ENCODE measurements around the gene AGPAT2. TPM values are rescaled to one million over a fixed set of nuclear protein-coding genes. Genes with fewer than 3 reads are reported as not detected.
A peak's percentile ranks its signal among the peaks of the same experiment; 100 is the strongest.

The AGPAT2 gene
- total RNA-seq, 1 donor from 2014 or later, result 32.8 TPM

DNA sequence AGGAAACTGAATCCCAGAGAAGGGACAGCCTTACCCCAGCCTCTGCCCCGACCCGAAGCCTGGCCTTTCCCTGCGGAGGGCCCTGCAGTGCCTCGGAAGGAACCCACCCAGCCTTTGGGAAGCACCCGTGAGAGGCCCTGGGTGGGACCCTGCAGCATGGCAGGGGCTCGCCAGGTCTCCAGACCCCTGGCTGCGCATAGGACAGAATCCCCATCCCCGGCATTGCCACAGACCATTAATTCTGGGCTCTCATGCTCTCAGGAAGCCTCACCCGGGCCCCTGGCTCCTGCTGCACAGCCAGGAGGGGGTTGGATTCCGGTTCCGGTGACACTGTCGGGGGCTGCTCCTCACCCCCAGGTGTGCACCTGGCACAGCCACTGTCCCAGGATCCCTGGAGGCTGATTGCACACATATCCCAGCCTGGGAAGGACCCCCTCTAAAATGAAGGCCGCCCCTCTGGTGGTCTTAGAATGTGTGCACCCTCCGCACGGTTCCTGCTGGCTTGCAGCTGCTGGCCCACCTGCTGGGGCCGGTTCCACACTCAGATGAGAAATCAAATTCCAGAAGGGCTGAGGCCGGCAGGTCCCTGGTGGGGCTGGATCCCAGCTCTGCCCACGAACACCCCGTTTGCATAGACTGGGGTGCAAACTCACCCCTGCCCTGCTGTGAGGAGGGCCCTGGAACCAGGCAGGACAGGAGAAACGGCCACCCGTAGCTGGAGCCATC lies 19.9 kb downstream of the AGPAT2 start:
- no peak overlapping the region for H3K27ac Mint-ChIP-seq
- no peak for DNase-seq (ENCODE audit: low spot score in 2 of 2, unreplicated experiment in 2 of 2)
- H3K4me1 Mint-ChIP-seq, result peaks cover 9% of the 10 kb centered on the region
- no peaks in the 10 kb centered on the region for H3K9me3 Mint-ChIP-seq
- no peaks in the 10 kb centered on the region for H3K36me3 Mint-ChIP-seq
- TF ChIP-seq CTCF (IDR thresholded peaks at IDR 0.05; ENCODE audit: unreplicated experiment), result no peak
- H3K4me3 Mint-ChIP-seq, result no peak overlapping the region
- H3K27me3 Mint-ChIP-seq (ENCODE audit: low read depth), result no peaks in the 10 kb centered on the region

DNA sequence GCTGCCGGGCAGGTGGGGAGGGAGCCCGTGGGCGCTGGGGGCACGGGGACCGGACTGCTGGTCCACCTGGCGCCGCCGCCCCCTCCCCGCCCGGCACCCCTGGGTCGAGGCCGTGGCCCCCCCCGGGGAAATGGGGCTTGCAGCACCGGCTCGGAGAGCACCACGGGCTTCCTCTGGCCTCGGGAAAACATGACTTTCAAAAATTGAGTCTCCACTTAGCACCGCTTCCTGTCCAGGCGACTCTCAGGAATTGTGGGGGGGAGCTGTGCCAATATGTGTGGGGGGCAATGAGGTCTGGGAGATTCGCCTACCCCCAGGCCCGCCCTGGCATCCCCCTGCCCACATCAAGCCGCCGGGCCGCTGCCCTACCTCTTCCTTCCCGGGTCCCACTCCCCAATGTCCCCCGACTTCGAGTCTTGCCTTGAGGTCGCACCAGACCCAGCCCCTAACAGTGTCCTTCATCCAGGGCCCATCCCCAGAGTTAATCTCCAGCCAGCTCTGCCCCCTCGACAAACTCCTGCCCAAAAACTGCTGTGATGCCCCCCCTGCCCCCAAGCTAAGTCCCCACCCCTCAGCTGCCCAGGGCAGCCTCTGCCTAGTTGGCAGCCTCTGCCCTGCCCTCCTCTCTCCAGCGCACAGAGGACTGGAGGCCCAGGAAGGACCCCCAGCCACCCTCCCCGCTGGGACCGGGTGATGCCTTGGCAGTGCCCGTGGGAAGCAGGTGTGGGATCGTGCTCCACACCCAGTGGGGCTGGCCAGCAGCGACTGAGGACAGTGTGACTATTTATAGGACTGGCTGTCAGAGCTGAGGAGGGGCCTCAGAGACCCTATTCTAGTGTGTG lies 20.7 kb downstream of the AGPAT2 start:
- TF ChIP-seq CTCF (IDR thresholded peaks at IDR 0.05; ENCODE audit: unreplicated experiment), result no peak
- H3K36me3 Mint-ChIP-seq, result no peaks in the 10 kb centered on the region
- peaks cover 9% of the 10 kb centered on the region for H3K4me1 Mint-ChIP-seq
- no peaks in the 10 kb centered on the region for H3K9me3 Mint-ChIP-seq
- H3K27me3 Mint-ChIP-seq (ENCODE audit: low read depth), result no peaks in the 10 kb centered on the region
- DNase-seq (ENCODE audit: low spot score in 2 of 2, unreplicated experiment in 2 of 2), result no peak
- H3K4me3 Mint-ChIP-seq, result peak overlapping the region; percentile 57
- H3K27ac Mint-ChIP-seq, result peak overlapping the region; percentile 12

GRCh38 chr9:136665704-136666371 lies 21.4 kb downstream of the AGPAT2 start:
- Mint-ChIP-seq H3K9me3 (no peaks in the 10 kb centered on the region), H3K4me3 (no peak overlapping the region), H3K27me3 (ENCODE audit: low read depth) (no peaks in the 10 kb centered on the region), H3K4me1 (peaks cover 9% of the 10 kb centered on the region), H3K27ac (no peak overlapping the region), H3K36me3 (no peaks in the 10 kb centered on the region)
- no peak for DNase-seq (ENCODE audit: low spot score in 2 of 2, unreplicated experiment in 2 of 2)
- no peak for TF ChIP-seq CTCF (IDR thresholded peaks at IDR 0.05; ENCODE audit: unreplicated experiment)

GRCh38 chr9:136665111-136665703 lies 22.1 kb downstream of the AGPAT2 start:
- peak; percentile 33 for TF ChIP-seq CTCF (IDR thresholded peaks at IDR 0.05; ENCODE audit: unreplicated experiment)
- H3K9me3 Mint-ChIP-seq, result no peaks in the 10 kb centered on the region
- H3K36me3 Mint-ChIP-seq, result no peaks in the 10 kb centered on the region
- no peaks in the 10 kb centered on the region for H3K27me3 Mint-ChIP-seq (ENCODE audit: low read depth)
- peaks cover 9% of the 10 kb centered on the region for H3K4me1 Mint-ChIP-seq
- DNase-seq (ENCODE audit: low spot score in 2 of 2, unreplicated experiment in 2 of 2), result peak in 1 of 2 experiments; percentile 61
- H3K27ac Mint-ChIP-seq, result peak overlapping the region; percentile 78
- H3K4me3 Mint-ChIP-seq, result peak overlapping the region; percentile 79
